NOMO-1 treated with DMSO at 0.1 percent for 48 hours (cell line): ENCODE data around the gene PLCD1.

Experiments
- DNase-seq: peaks from one replicate; lab custom pipeline; 2025; ENCODE audit not compliant: unreplicated experiment; lab: John Stamatoyannopoulos, UW

The PLCD1 gene

DNA sequence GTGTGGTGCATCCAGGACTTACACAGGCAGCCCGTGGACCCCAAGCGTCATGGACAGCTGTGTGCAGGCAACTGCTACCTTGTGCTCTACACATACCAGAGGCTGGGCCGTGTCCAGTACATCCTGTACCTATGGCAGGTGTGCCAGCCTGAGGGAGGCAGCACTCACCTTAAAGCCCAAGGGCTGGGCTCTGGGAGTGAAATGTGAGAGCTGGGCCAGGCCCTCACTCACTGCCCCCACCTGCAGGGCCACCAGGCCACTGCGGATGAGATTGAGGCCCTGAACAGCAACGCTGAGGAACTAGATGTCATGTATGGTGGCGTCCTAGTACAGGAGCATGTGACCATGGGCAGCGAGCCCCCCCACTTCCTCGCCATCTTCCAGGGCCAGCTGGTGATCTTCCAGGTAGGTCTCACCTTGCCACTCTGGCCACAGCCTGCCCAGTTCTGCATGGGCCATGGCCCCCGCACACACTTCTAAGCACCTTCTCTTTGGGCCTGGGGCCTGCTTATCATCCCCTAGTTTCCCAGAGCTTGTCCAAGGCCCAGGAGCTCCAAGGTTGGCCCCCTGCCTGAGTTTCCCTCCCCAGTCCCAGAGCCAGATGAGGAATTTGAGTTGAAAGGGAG is 27.9 kb downstream of the PLCD1 start:
- no peak for DNase-seq

DNA sequence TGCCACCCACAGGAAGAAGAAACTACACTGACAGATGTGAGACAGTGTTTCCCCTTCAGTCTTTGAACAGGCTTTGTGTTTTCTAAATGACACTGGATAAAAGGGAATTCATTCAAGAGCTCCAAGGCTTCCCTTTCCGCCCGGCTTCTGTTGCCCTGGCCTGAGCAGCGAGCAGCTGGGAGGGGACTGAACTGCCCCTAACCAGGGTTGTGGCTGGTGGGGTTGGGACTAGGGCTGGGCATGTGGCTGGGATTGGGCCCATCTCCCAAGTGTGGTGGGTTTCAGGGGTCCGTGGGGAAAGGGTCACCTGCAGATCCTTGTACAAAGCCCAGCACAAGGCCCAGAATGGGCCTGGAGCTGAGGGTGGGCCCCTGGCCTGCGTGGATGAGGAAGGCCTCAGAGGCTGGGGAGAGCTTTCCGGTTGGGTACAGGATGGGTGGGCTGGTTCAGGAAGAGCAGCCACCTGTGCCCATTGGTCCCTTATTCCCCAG is 28.4 kb downstream of the PLCD1 start:
- no peak for DNase-seq

DNA sequence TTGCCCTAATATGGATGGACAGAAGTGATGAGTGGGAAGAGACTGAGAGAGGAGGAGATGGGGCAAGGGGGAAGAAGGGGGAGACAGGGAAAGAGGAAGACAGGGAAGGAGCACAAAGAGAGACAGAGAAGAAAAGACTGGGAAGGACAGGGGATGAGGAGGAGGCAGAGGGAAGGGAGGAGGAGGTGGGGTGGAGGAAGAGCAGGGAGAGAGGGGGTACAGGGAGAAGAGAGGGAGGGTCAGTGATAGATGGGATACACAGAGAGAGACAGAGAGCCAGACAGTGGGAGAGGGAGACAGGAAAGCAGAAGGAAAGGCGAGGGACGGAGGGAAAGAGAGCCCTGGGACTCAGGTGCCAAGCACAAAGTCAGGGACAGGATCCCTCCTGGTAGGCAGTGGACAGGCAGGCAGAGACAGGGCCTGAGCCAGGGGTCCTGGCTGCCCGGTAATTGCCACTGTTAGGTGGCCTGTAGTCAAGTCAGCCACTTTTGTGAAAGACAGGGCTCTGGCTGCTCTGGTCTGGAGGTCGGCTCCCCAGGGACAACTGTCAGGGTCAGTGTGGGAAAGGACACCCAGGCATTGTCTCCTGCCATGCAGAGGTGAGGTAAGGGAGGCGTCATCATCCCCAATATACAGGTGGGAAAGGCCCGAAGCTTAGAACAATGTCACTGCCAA is 29.1 kb downstream of the PLCD1 start:
- DNase-seq, result no peak

DNA sequence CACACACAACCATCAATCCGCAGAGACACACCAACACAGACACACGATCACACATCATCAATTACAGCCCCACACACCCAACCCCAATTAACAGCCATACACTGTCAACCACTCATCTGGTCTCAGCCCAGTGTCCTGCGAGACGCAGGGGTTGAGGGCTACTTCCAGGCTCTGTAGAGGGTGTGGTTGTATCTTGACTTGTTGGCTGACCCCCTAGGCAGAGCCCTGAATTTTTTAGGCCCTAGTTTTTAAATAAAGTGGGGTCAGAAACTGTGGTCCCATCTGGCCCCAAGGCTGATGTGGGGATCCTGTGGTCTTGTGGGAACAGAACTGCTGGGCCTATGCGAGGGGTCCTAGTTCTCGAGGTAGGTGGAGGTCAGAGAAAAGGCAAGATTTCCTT is 29.6 kb downstream of the PLCD1 start:
- DNase-seq, result no peak

DNA sequence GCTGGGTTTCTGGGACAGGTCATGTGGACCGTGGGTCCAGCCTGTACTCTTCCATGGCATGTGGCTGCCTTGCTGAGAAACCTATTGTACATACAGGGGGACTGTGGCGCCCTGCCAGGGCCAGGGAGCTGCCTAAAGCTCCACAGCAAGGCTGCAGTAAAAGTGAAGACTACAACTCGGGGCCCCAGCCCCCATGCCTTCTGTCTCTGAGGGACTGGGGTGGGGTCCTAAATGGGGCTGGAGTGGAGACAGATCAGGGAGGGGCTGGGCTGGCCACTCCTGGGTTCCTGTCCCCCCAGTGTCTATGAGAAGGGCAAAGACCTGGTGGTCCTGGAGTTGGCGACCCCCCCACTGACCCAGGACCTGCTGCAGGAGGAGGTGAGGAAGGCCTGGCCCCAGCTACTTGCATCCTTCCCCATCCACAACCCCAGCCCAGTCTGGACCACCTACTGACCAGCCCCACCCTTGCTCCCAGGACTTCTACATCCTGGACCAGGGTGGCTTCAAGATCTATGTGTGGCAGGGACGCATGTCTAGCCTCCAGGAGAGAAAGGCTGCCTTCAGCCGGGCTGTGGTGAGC is 31.6 kb downstream of the PLCD1 start:
- no peak for DNase-seq

DNA sequence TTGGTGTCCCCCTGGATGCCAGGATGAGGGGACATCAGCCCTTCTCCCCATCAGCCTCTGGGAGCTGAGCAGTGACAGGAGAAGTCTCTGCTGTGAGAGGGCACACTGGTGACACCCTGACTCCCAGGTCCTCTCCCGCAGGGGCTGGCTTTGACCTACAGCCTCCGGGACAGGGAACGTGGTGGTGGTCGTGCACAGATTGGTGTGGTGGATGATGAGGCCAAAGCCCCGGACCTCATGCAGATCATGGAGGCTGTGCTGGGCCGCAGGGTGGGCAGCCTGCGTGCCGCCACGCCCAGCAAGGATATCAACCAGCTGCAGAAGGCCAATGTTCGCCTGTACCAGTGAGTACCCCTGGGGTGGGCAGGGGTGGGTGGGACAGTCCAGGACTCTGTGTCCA is 32.1 kb downstream of the PLCD1 start:
- no peak for DNase-seq

DNA sequence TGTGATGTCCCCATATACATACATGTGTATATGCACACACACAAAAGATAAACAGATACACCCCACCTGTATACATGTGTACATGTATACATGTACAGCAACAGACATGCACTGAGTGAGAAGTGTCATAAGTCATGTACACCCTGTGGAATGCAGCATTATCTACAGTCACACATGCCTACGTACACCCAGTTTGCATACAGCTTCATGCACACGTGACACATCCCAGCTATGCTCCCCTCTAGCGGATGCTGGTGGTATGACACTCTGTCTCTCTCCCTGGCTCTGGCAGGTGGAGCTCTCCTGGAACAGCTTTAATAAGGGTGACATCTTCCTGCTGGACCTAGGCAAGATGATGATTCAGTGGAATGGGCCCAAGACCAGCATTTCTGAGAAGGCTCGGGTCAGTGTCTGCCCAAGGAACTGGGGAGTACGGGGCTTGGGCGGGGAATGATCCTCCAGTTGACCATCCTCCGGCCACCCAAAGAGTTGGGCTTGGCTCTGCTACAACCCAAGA is 32.6 kb downstream of the PLCD1 start:
- DNase-seq, result peak; percentile 67

DNA sequence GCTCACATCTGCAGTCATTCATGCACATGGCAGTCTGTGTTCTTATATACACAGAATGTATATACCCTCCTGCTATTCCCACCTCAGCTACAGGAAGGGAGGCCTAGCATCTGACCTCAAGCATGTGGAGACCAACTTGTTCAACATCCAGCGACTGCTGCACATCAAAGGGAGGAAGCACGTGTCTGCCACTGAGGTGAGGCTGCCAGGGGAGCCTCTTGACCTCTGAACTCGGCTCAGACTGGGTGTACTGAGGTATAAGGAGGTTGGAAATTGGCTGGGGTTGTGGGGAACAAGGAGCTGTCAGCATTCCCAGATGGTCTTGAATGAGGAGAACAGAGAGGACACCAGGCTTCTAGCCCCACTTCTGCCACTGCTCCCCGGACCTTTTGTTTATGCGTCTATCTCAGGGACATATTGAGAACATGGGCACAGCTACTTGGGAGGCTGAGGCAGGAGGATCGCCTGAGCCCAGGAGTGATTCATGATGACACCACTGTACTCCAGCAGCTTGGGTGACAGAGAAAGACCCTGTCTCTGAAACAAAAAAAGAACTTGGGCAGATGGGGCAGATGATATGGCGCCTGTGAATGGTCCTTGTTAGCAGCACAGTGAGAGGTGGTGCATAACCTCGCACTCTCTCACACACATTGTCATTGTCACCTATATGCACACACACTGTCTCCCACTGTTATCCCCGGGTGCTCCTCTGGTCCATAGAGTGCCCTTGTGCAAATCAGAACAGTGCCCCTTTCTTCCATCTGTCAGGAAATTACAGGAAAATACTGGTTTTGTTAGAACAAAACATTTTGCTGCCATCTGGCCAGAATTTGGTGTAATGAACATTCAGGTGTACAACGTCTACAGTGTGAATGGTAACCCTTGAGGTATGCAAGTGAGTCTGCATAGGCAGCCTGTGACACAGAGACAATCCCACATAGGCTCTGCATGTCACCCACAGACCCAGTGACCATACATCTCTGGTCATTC is 33.5 kb downstream of the PLCD1 start:
- DNase-seq, result no peak

DNA sequence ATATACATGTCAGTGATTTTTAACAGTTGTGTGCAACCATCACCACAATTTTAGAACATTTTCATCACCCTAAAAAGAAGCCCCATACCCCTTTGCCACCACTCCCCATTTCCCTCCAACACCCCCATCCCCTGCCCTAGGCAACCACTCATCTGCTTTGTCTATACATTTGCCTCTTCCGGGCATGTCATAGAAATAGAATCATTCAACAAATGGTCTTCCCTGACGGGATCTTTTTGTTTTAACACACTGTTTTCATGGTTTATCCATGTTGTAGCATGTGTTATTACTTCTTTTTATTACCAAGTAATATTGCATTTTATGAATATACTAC is 34.8 kb downstream of the PLCD1 start:
- DNase-seq, result no peak

DNA sequence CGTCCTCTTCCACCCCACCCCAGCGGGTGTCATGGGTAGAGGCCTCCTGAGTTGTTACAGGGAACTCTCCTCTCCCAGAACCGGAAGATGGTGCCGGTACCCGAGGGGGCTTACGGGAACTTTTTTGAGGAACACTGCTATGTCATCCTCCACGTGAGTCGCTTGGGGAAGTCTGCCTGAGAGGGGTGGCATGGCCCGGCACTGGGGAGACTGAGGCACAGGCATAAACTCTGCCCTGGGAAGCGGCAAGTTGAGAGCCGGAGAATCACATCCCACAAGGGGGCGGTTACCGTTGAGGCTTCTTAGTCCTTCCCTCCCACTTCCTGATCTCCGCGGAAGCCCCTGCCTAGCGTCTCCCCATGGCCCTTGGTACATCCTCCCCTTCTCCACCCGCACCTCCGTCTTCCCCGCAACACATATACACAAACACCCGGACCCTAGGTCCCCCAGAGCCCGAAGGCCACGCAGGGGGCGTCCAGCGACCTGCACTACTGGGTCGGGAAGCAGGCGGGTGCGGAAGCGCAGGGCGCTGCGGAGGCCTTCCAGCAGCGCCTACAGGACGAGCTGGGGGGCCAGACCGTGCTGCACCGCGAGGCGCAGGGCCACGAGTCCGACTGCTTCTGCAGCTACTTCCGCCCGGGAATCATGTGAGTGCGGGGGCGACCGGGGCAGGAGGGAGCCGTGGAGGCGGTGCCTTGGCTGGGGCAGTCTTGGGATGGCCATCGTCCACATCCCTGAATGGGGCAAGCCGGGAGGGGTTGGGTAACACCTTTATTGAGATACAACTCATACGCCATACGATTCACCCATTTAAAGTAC is 35.4 kb downstream of the PLCD1 start:
- DNase-seq, result peak; percentile 61

DNA sequence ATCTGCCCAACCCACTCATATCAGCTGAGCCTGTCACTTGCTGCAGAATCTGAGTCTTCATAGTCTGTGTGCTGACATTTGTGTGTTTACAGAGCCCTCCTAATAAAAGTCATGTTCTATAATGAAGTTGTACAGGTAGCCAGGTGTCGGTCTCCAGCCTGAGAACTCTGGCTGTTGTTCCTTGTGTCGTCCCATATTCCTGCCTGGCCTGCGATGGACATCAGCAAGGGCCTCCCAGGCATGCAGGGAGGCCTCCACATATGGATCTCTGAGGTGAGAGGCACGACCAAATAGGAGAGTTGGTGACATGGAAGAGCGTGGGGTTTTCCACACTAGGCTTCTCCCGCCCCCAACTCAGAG is 36.0 kb downstream of the PLCD1 start:
- DNase-seq, result no peak

DNA sequence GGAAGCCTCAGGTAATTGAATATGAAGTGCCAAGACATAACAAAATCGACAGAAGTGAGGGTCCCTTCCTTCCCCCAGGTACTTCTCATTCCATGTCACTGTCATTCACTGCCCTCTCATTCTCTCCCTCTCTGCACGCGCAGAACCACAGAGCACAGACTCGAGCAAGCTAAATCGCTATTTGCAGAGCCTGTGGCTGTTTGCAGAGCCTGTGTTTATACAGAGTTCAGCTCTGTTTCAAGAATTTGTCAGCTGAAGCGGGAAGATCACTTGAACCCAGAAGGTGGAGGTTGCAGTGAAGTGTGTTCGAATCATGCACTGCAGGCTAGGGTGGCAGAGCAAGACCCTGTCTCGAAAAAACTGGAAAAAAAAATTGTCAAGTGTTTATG is 36.4 kb downstream of the PLCD1 start:
- no peak for DNase-seq

DNA sequence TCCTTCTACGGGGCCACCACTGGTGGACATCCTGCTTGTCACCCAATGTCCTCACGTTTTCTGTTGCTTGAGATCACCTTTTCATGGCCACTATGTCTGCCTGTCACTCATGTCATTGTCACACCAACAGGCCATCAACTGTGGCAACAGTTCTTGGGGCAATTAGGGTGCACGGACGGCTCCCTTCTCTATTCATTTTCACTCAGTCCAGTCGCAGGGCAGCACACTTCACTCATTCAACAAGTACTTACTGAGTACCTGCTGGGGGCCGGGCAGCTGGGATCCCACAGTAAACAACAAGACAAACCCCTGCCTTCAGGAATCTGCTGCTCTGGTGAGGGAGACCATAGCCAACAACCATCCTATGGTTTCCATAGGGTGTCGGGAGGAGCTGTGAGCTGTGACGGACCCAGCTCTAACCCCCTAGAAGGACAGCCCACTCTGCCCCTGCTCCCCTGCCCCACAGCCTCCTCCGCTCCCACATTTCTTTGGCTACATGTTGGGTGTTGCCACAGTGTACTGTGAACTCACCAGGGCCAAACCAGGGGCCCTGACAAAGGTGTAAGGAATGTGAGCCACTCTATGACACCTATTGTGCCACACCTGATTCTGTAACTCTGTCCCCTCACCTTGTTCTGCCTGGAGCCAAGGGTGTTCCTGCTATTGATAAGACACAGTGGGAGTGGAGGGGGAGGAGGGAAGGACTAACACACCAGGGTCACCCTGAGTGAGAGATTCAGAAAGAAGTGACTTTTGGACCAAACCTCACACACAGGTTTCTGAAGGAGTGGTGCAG is 37.0 kb downstream of the PLCD1 start:
- DNase-seq, result no peak

DNA sequence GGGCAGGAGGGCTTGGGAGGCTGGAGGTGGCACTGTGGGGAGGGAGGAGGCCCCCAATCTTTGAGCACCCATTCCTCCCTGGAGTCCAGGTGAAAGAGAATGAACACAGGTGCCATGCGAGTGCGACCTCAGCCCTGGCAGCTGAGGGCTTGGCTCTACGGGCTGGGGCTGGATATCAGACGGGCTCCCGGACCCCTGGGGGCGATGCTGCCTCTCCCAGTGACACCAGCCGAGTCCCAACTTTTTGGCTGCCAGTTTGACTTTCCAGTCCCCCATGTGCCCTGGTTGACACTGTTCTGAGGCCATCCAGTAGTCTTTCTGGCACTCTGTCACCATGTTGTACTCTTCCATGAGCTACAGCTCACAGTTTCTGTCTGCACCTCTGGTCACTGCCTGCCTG is 37.6 kb downstream of the PLCD1 start:
- no peak for DNase-seq

DNA sequence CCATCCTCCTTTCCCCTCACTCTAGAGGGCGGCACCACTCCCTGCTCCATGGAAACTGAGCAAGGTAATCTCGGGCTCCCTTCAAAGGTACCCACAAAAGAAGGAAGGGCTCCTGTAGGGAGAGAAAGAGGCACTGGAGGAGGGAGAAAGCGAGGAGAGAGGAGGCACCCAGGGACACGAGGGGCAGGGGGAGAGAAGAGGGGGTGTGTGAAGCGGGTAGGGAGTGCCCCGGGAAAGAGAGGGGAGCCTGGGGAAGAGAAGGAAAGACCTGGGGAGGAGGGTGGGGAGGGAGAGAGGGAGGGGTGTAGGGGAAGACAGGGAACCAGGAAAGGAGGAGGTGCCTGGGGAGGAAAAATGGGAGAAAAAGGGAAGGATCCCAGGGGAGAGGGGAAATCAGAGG is 38.3 kb downstream of the PLCD1 start:
- DNase-seq, result no peak

DNA sequence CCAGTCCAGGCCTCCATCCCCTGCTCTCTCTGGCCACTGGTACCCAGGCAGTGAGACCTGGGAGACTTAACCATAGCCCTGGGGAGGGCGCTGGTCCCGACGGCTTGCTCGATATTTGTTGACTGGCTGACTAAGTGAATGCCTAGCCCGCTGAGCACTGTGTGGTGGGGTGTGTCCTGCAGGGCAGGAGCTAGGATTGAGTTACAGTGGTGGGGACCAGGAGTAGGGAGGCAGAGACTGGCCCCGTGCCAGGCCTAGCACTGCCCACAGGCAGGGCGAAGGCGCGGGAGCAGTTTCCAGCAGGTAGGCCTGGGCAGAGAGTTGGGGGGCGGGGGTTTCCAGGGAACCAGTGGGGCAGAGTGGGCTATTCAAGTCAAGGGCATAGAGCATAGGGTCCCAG is 38.9 kb downstream of the PLCD1 start, which contains the start of gene VILL:
VILL (plus strand) TSS at position 260 of the 400 bp plus-strand sequence. CDS start 2,887 bp downstream, outside the sequence.
- DNase-seq, result no peak

DNA sequence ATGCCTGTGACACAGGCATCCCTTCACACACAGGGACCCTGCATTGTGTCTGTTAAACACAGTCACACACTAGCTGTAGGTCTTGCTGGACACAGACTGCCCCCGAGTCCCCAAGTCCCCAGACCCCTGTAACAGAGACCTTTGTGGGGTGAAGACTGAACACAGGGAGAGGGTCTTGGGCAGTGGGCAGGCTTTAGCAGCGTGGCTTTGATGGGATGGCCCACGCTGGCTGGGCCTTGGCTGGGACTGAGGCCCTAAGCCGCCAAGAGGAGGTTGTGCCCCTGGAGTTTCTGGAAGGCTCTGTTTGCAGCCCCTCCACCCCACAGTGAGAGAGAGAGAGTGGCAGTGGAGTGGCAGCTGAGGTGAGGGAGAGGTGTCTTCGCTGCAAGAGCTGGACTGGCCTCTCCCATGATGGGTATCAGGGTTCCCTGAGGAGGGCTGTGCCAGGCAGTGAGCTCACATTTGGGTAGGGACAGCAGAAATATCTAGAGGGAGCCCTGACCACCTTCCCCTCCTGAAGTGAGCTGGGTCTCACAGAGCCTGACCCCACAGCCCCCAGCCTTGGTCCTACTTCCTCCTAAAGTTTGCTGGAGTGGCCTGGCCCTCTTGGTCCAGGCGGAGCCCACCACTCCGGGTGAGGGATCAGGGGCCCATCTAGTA is 39.5 kb downstream of the PLCD1 start:
- DNase-seq, result no peak

DNA sequence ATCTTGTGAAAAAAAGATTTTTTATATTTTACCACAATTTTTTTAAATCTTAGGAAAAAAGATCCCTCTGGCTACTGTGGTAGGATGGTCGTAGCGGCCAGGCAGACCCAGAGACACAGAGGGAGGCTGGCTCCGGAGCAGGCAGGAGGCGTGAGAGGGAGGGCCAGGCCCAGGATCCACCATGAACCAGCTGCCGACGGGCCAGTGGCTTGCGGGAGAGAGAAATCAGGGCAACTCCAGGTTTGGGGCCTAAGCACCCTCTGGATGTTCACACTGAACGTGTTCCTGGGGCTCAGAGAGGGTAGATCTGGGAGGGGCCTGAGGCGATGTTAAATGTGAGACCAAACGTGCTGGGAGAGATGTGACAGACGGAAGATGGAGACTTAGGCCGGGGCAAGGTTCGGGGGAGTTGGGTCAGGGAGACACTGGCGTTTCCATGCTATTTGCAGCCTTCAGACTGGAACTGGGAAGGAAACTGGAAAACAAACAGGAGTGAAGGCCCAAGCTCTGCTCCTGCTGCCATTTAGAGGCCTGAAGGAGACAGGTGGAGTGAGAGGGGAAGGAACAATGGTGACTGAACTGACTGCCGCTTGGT is 40.4 kb downstream of the PLCD1 start:
- DNase-seq, result no peak

DNA sequence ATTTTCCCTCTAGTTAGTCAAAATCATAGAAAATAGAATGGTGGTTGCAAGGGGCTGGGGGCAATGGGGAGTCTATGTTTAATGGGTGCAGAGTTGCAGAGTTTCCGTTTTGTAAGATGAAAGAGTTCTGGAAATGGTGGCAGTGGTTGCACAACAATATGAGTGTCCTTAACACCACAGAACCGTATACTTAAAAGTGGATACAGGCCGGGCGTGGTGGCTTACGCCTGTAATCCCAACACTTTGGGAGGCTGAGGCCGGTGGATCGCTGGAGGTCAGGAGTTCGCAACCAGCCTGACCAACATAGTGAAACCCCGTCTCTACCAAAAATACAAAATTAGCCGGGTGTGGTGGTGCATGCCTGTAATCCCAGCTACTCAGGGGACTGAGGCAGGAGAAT is 41.1 kb downstream of the PLCD1 start:
- peak; percentile 18 for DNase-seq
